Right lobe of liver (tissue), 6 donors: ENCODE measurements around the gene FOSL2. TPM values are rescaled to one million over a fixed set of nuclear protein-coding genes. Genes with fewer than 3 reads are reported as not detected.
A peak's percentile ranks its signal among the peaks of the same experiment; 100 is the strongest.

Experiments
- ATAC-seq, 4 donors: fragments of 200-7000 bp; cut with Tn5 transposase; one replicate each; pipeline ENCODE4 v1.9.1; 2020; ENCODE audit warnings: mild to moderate bottlenecking in 4 of 4, moderate library complexity in 4 of 4
- DNase-seq, 3 donors: peaks; one replicate each; pipeline ENCODE4 v3.0.0-alpha.2; 2020
- H3K27ac ChIP-seq, 3 donors: fragments of 200-600 bp; one replicate each; pipeline ENCODE4 v1.8.0; 2022
- H3K27me3 ChIP-seq, 2 donors: fragments of 200-600 bp; one replicate each; pipeline ENCODE4 v1.8.0; 2022
- H3K36me3 ChIP-seq, 4 donors: fragments of 200-600 bp; sonication (generic) in 1 of 4; one replicate each; pipeline versions ENCODE4 v1.5.1 to v1.8.0; 2017 to 2022; ENCODE audit warnings: control low read depth in 1 of 4
- H3K4me1 ChIP-seq, 4 donors: fragments of 200-600 bp; sonication (generic) in 1 of 4; one replicate each; pipeline versions ENCODE4 v1.5.1 to v1.8.0; 2017 to 2022; ENCODE audit warnings: control low read depth in 1 of 4
- H3K4me3 ChIP-seq, 3 donors: fragments of 200-600 bp; one replicate each; pipeline ENCODE4 v1.8.0; 2022
- H3K9me3 ChIP-seq, 4 donors: fragments of 200-600 bp; sonication (generic) in 1 of 4; one replicate each; pipeline versions ENCODE4 v1.5.1 to v1.8.0; 2017 to 2022; ENCODE audit warnings: control low read depth in 1 of 4
- POLR2A ChIP-seq: fragments of 450-650 bp; IDR thresholded peaks from one replicate; pipeline ENCODE4 v1.6.1; 2017; ENCODE audit warnings: antibody characterized with exemption, mild to moderate bottlenecking
- WGBS: methylation state at CpG from one replicate; pipeline ENCODE4 v1.1.6; 2018; ENCODE audit warnings: low coverage, low lambda C conversion rate; ENCODE audit not compliant: insufficient coverage; ENCODE audit errors: missing lambda C conversion rate; 5-methylcytosine and 5-hydroxymethylcytosine counted together
- intact Hi-C, 2 donors: fragments of 100-400 bp; cut with DNase I; formaldehyde crosslinking; loops; one replicate each; pipeline versions ENCODE4 v1.11.2 to v1.14.1; 2022
- total RNA-seq, 6 experiments: library from RNA; depleted of rRNA in 2 of 6; stranded (reverse); fragments of >200 nt in 2 of 6; fragmentation: NEBNext Ultra II Directional in 3 of 6; extraction: Animal tissue kit (Norgen Biotek cat#: 25700) in 3 of 6; gene quantifications; one replicate each; pipeline versions ENCODE4 v1.1.0 to v1.2.4, GENCODE V29; 2016 to 2023
- TF ChIP-seq, protein P1 (sequence below), 4 donors: fragments of 200-600 bp in 3 of 4; fragments of 450-650 bp in 1 of 4; IDR thresholded peaks; one replicate each; pipeline versions ENCODE4 v1.5.1 to v1.8.0; 2016 to 2022; ENCODE audit warnings: antibody characterized with exemption in 4 of 4, mild to moderate bottlenecking in 2 of 4
- donor health status: DM: no; HTN: yes; CAD: no.
- donor health status: DM: no; HTN: no; CAD: no.
- donor health status: DM: no; HTN: no; CAD: no.
- donor health status: DM: no; HTN: yes; CAD: no.
- donor health status: DM: no; HTN: yes; CAD: no.

The FOSL2 gene
- total RNA-seq, 6 experiments from 2014 or later, result 8.1 to 70.7 (median 14.9) TPM

DNA sequence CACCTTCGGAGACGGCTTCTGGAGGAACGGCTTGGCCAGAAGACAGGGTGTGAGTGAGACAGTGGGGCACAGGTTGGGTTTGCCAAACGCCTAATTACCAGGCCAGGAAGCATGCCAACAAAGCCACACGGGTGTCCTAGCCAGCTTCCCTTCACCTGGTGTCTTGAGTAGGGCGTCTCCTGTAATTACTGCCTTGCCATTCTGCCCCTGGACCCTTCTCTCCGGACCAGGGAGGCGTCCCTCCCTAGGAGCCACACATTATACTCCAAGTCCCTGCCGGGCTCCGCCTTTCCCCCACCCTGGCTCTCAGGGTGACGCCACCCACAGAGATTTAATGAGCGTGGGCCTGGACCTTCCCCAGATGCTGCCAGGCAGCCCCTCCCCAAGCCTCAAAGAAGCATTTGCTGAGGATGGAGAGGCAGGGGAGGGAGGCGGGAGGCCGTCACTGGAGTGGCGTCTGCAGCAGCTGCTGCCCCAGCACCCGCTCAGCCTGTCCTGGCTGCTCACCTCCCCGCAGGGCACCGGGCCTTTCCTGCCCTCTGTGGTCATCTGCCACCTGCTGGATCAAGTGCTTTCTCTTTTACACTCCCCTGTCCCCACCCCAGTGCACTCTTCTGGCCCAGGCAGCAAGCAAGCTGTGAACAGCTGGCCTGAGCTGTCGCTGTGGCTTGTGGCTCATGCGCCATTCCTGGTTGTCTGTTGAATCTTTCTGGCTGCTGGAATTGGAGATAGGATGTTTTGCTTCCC is 20.7 kb downstream of the FOSL2 start:
- Histone ChIP-seq H3K27me3 (no peaks in the 10 kb centered on the region), H3K4me3 (no peak overlapping the region), H3K27ac (no peak overlapping the region), H3K36me3 (peaks cover 27 to 69% (median 41%) of the 10 kb centered on the region in 4 donors), H3K9me3 (no peaks in the 10 kb centered on the region), H3K4me1 (peaks cover 0 to 7% (median 2%) of the 10 kb centered on the region in 4 donors)
- ATAC-seq (peak in 3 of 4 donors; percentile 21 to 25 (median 25)), DNase-seq (no peak)
- TF ChIP-seq, protein P1, sequence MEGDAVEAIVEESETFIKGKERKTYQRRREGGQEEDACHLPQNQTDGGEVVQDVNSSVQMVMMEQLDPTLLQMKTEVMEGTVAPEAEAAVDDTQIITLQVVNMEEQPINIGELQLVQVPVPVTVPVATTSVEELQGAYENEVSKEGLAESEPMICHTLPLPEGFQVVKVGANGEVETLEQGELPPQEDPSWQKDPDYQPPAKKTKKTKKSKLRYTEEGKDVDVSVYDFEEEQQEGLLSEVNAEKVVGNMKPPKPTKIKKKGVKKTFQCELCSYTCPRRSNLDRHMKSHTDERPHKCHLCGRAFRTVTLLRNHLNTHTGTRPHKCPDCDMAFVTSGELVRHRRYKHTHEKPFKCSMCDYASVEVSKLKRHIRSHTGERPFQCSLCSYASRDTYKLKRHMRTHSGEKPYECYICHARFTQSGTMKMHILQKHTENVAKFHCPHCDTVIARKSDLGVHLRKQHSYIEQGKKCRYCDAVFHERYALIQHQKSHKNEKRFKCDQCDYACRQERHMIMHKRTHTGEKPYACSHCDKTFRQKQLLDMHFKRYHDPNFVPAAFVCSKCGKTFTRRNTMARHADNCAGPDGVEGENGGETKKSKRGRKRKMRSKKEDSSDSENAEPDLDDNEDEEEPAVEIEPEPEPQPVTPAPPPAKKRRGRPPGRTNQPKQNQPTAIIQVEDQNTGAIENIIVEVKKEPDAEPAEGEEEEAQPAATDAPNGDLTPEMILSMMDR (IDR thresholded peaks at IDR 0.05), result peak in 1 of 4 donors; percentile 9
- TF ChIP-seq POLR2A, result no peak
- intact Hi-C loops, result no loop called here
- 82% methylated on average over 3 of the region's 20 CpGs for WGBS

- DNase-seq, result no peak
- no peaks in the 10 kb centered on the region for H3K27me3 ChIP-seq
- intact Hi-C loops, result no loop called here
- no peak overlapping the region for H3K27ac ChIP-seq
- WGBS, result 82% methylated on average over 5 of the region's 7 CpGs
- peaks cover 0 to 3% (median 0%) of the 10 kb centered on the region in 4 donors for H3K4me1 ChIP-seq
- H3K4me3 ChIP-seq, result no peak overlapping the region
- TF ChIP-seq POLR2A, result no peak
- TF ChIP-seq, protein P1 (IDR thresholded peaks at IDR 0.05), result no peak
- no peaks in the 10 kb centered on the region for H3K9me3 ChIP-seq
- peaks cover 25 to 64% (median 38%) of the 10 kb centered on the region in 4 donors for H3K36me3 ChIP-seq
- ATAC-seq, result no peak
Observed at GRCh38 chr2:28413899-28414295, 21.2 kb downstream of the FOSL2 start.

DNA sequence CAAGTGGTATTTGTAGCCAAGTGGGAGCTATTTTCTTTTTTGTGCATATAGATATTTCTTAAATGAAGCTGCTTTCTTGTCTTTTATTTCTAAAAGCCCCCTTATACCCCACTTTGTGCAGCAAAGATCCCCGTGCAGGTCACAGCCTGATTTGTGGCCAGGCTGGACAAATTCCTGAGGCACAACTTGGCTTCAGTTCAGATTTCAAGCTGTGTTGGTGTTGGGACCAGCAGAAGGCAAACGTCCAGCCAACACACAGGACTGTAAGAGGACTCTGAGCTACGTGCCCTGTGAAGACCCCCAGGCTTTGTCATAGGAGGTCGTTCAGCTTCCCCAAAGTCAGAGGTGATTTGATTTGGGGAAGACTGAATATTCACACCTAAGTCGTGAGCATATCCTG is 21.9 kb downstream of the FOSL2 start:
- H3K4me1 ChIP-seq, result peaks cover 0 to 8% (median 0%) of the 10 kb centered on the region in 4 donors
- TF ChIP-seq, protein P1 (IDR thresholded peaks at IDR 0.05), result no peak
- TF ChIP-seq POLR2A, result no peak
- peaks cover 25 to 57% (median 35%) of the 10 kb centered on the region in 4 donors for H3K36me3 ChIP-seq
- no peaks in the 10 kb centered on the region for H3K9me3 ChIP-seq
- H3K27ac ChIP-seq, result no peak overlapping the region
- no peak overlapping the region for H3K4me3 ChIP-seq
- WGBS, result 51% methylated on average over 5 of the region's 5 CpGs
- ATAC-seq, result no peak
- intact Hi-C loops, result no loop called here
- H3K27me3 ChIP-seq, result no peaks in the 10 kb centered on the region
- no peak for DNase-seq

DNA sequence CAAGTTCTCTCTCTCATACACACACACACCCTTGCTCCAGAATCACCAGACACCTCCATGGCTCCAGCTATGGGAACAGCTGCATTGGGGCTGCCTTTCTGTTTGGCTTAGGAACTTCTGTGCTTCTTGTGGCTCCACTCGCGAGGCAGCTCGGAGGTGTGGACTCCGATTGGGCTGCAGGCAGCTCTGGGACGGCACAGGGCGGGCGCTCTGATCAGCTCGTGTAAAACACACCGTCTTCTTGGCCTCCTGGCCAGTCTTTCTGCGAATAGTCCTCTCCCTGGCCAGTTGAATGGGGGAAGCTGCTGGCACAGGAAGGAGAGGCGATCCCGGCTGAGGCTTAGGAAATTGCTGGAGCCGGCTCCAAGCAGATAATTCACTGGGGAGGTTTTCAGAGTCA is 22.4 kb downstream of the FOSL2 start:
- H3K4me1 ChIP-seq, result peaks cover 0 to 9% (median 0%) of the 10 kb centered on the region in 4 donors
- H3K27me3 ChIP-seq, result no peaks in the 10 kb centered on the region
- H3K4me3 ChIP-seq, result no peak overlapping the region
- no peak overlapping the region for H3K27ac ChIP-seq
- H3K9me3 ChIP-seq, result no peaks in the 10 kb centered on the region
- 80% methylated on average over 1 of the region's 13 CpGs for WGBS
- TF ChIP-seq, protein P1 (IDR thresholded peaks at IDR 0.05), result no peak
- no peak for TF ChIP-seq POLR2A
- ATAC-seq (no peak), DNase-seq (no peak)
- intact Hi-C loops, result no loop called here
- H3K36me3 ChIP-seq, result peaks cover 25 to 53% (median 33%) of the 10 kb centered on the region in 4 donors
